Breast epithelium (tissue), 3 donors: ENCODE results near the gene SDK1.

Experiments used
- CTCF ChIP-seq, 3 donors: fragments of 450-650 bp; IDR thresholded peaks; one replicate each; pipeline ENCODE4 v1.5.1; 2016 to 2017; ENCODE audit warnings: antibody characterized with exemption in 3 of 3, mild to moderate bottlenecking in 3 of 3, moderate library complexity in 3 of 3
- POLR2AphosphoS5 ChIP-seq, 3 donors: sonication (generic); formaldehyde crosslinking; IDR thresholded peaks; one replicate each; pipeline ENCODE4 v1.6.1; 2017; ENCODE audit warnings: antibody characterized with exemption in 3 of 3

GRCh38 chr7:3978839-3979238, 677.8 kb downstream of the SDK1 start:
- TF ChIP-seq CTCF (IDR thresholded peaks at IDR 0.05) = no peak
- TF ChIP-seq POLR2AphosphoS5 (IDR thresholded peaks at IDR 0.05) = no peak
